Omental fat pad (tissue), 4 donors: ENCODE results near the gene ISCA2. TPM values are rescaled to one million over a fixed set of nuclear protein-coding genes. Genes with fewer than 3 reads are reported as not detected.

Experiments used
- ATAC-seq: fragments of 150-250 bp; one replicate; pipeline ENCODE4 v1.9.1; 2016; ENCODE audit warnings: mild to moderate bottlenecking, moderate library complexity; ENCODE audit not compliant: low FRiP score
- DNase-seq: peaks from one replicate; pipeline ENCODE4 v3.0.0-alpha.2; 2019; ENCODE audit warnings: low spot score
- CTCF ChIP-seq, 3 donors: fragments of 450-650 bp; IDR thresholded peaks; one replicate each; pipeline ENCODE4 v1.5.1; 2016 to 2017; ENCODE audit warnings: antibody characterized with exemption in 3 of 3, mild to moderate bottlenecking in 3 of 3, moderate library complexity in 2 of 3
- total RNA-seq, 4 donors: library from RNA; depleted of rRNA; stranded (reverse); fragments of >200 nt; gene quantifications; one replicate each; pipeline ENCODE4 v1.1.0, GENCODE V29; 2016

Gene ISCA2
- total RNA-seq, 4 donors from 2014 or later: 7.0 to 11.2 (median 9.2) TPM

- ATAC-seq: no peak
- no peak for DNase-seq
- TF ChIP-seq CTCF (IDR thresholded peaks at IDR 0.05): no peak
These were observed 30.6 kb upstream of the ISCA2 start for GRCh38 chr14:74462993-74463392.

GRCh38 chr14:74463697-74464096 lies 29.9 kb upstream of the ISCA2 start:
- DNase-seq (no peak), ATAC-seq (no peak)
- TF ChIP-seq CTCF (IDR thresholded peaks at IDR 0.05): no peak

- TF ChIP-seq CTCF (IDR thresholded peaks at IDR 0.05): no peak
- no peak for ATAC-seq
- no peak for DNase-seq
These were observed 28.8 kb upstream of the ISCA2 start for GRCh38 chr14:74464785-74465184.

GRCh38 chr14:74465335-74465734 lies 28.2 kb upstream of the ISCA2 start:
- no peak for ATAC-seq
- no peak for TF ChIP-seq CTCF (IDR thresholded peaks at IDR 0.05)
- no peak for DNase-seq

- no peak for TF ChIP-seq CTCF (IDR thresholded peaks at IDR 0.05)
- DNase-seq (no peak), ATAC-seq (no peak)
These were observed 25.1 kb upstream of the ISCA2 start for GRCh38 chr14:74468513-74468912.

- TF ChIP-seq CTCF (IDR thresholded peaks at IDR 0.05): no peak
- DNase-seq (no peak), ATAC-seq (no peak)
These were observed 23.7 kb upstream of the ISCA2 start for GRCh38 chr14:74469548-74470518.

GRCh38 chr14:74472601-74473000 lies 21.0 kb upstream of the ISCA2 start:
- no peak for TF ChIP-seq CTCF (IDR thresholded peaks at IDR 0.05)
- DNase-seq: no peak
- no peak for ATAC-seq
